Erythroblast (primary cell): ENCODE results near the gene LY86.

Experiments used
- GATA1 ChIP-seq: IDR thresholded peaks from 2 replicates; pipeline ENCODE4 v1.6.1; 2011; ENCODE audit warnings: low read depth, mild to moderate bottlenecking, control low read depth, low read length, moderate library complexity
- POLR2A ChIP-seq: IDR thresholded peaks from 2 replicates; pipeline ENCODE4 v1.6.1; 2011; ENCODE audit warnings: mild to moderate bottlenecking, low read length

- no peak for TF ChIP-seq POLR2A
- TF ChIP-seq GATA1 = no peak
Observed at GRCh38 chr6:6539036-6539435, 49.5 kb upstream of the LY86 start.
